HCT116 (cell line): Measurements from ENCODE around the gene RBBP6. TPM values are rescaled to one million over a fixed set of nuclear protein-coding genes. Genes with fewer than 3 reads are reported as not detected.

Experiments used
- ATAC-seq: fragments of 200-7000 bp; cut with Tn5 transposase; 2 replicates; pipeline ENCODE4 v1.9.1; 2020; ENCODE audit warnings: mild to moderate bottlenecking, moderate library complexity
- BruUV-seq: library from RNA; stranded (reverse); fragments of 400-500 nt; replicated peaks from 2 replicates; lab custom pipeline; 2021; lab: Mats Ljungman, UMichigan
- CTCF ChIA-PET: fragments of 300-600 bp; sonication (Branson Sonifier 250); formaldehyde crosslinking; loops from one replicate; lab custom pipeline; 2021; ENCODE audit warnings: antibody characterized with exemption; lab: Charles Lee
- POLR2A ChIA-PET: fragments of 300-600, 350-600 bp; sonication (Branson Sonifier 250); formaldehyde crosslinking; loops from one replicate; lab custom pipeline; 2021; ENCODE audit warnings: antibody characterized with exemption; lab: Charles Lee
- RAD21 ChIA-PET, 2 experiments: fragments of 300-600 bp; sonication (Branson Sonifier 250); formaldehyde crosslinking; loops; one replicate each; lab custom pipeline; 2023; ENCODE audit warnings: low total read pairs in 2 of 2; ENCODE audit not compliant: uncharacterized antibody in 2 of 2, unreplicated experiment in 2 of 2, low non-redundant PET in 1 of 2; lab: Charles Lee
- DNase-seq: peaks from one replicate; pipeline ENCODE4 v3.0.0-alpha.2; 2010; ENCODE audit warnings: low read depth, low spot score
- H2AFZ ChIP-seq: fragments of 200-600 bp; shearing (Covaris generic), sonication (generic); 2 replicates; pipeline ENCODE4 v1.6.1; 2017; ENCODE audit warnings: low read depth, mixed run types, mixed read lengths, antibody characterized with exemption, low read length; ENCODE audit not compliant: poor library complexity, severe bottlenecking
- H3K27ac ChIP-seq: 2 replicates; pipeline ENCODE4 v1.5.1; 2012; ENCODE audit warnings: low read depth, low read length
- H3K27me3 ChIP-seq: fragments of 200-600 bp; sonication (generic); 2 replicates; pipeline ENCODE4 v1.6.1; 2016; ENCODE audit warnings: mixed run types, low read length, mixed read lengths; ENCODE audit not compliant: insufficient read depth
- H3K36me3 ChIP-seq, 2 experiments: fragments of 200-500 bp in 1 of 2; fragments of 200-600 bp in 1 of 2; sonication (Bioruptor generic) in 1 of 2; sonication (generic) in 1 of 2; 2 replicates each; pipeline versions ENCODE4 v1.5.1 to v1.6.1; 2014 to 2016; ENCODE audit warnings: low read length in 2 of 2, inconsistent platforms in 1 of 2, mixed read lengths in 1 of 2, mixed run types in 1 of 2; ENCODE audit not compliant: insufficient read depth in 2 of 2, control insufficient read depth in 1 of 2
- H3K4me1 ChIP-seq, 2 experiments: fragments of 200-600 bp in 1 of 2; sonication (generic) in 1 of 2; 2 replicates each; pipeline versions ENCODE4 v1.5.1 to v1.6.1; 2012 to 2017; ENCODE audit warnings: low read length in 2 of 2, inconsistent platforms in 1 of 2, mild to moderate bottlenecking in 1 of 2, mixed read lengths in 1 of 2, mixed run types in 1 of 2, moderate library complexity in 1 of 2; ENCODE audit not compliant: insufficient read depth in 2 of 2, control insufficient read depth in 1 of 2
- H3K4me2 ChIP-seq: fragments of 200-600 bp; sonication (generic); 2 replicates; pipeline ENCODE4 v1.6.1; 2017; ENCODE audit warnings: mixed run types, low read length, mixed read lengths
- H3K4me3 ChIP-seq, 2 experiments: fragments of 200-600 bp in 1 of 2; sonication (generic) in 1 of 2; replicated peaks in 1 of 2; 2 replicates each; pipeline ENCODE4 v1.5.1; 2011 to 2016; ENCODE audit warnings: low read length in 2 of 2, control low read depth in 1 of 2, low read depth in 1 of 2, mild to moderate bottlenecking in 1 of 2, mixed read lengths in 1 of 2, mixed run types in 1 of 2
- H3K79me2 ChIP-seq: fragments of 200-600 bp; sonication (generic); 2 replicates; pipeline ENCODE4 v1.6.1; 2017; ENCODE audit warnings: mild to moderate bottlenecking, mixed run types, low read length, moderate library complexity, mixed read lengths; ENCODE audit not compliant: insufficient read depth
- H3K9ac ChIP-seq: fragments of 200-600 bp; sonication (generic); 2 replicates; pipeline ENCODE4 v1.6.1; 2016; ENCODE audit warnings: low read length, mixed read lengths
- H3K9me2 ChIP-seq: fragments of 200-600 bp; sonication (generic), shearing (Covaris generic); 2 replicates; pipeline ENCODE4 v1.6.1; 2017; ENCODE audit warnings: mixed run types, mild to moderate bottlenecking, moderate library complexity; ENCODE audit not compliant: insufficient read depth
- H3K9me3 ChIP-seq, 2 experiments: fragments of 200-500 bp in 1 of 2; fragments of 200-600 bp in 1 of 2; sonication (Bioruptor generic) in 1 of 2; sonication (generic) in 1 of 2; 2 replicates each; pipeline ENCODE4 v1.6.1; 2014 to 2017; ENCODE audit warnings: low read length in 2 of 2, mixed read lengths in 2 of 2, inconsistent platforms in 1 of 2, low read depth in 1 of 2, mild to moderate bottlenecking in 1 of 2, mixed run types in 1 of 2, moderate library complexity in 1 of 2; ENCODE audit not compliant: control insufficient read depth in 1 of 2, insufficient read depth in 1 of 2
- H4K20me1 ChIP-seq: fragments of 200-600 bp; sonication (generic), shearing (Covaris generic); 2 replicates; pipeline ENCODE4 v1.6.1; 2017; ENCODE audit warnings: mixed run types, mild to moderate bottlenecking, moderate library complexity; ENCODE audit not compliant: insufficient read depth
- CEBPB ChIP-seq: IDR thresholded peaks from 2 replicates; pipeline ENCODE4 v1.6.1; 2012; ENCODE audit warnings: low read depth
- POLR2AphosphoS5 ChIP-seq: IDR thresholded peaks from 2 replicates; pipeline ENCODE4 v1.6.1; 2011; ENCODE audit warnings: mild to moderate bottlenecking, low read depth, low read length, moderate library complexity
- RAD21 ChIP-seq: IDR thresholded peaks from 2 replicates; pipeline ENCODE4 v1.6.1; 2012; ENCODE audit warnings: low read depth, mild to moderate bottlenecking
- REST ChIP-seq: IDR thresholded peaks from 2 replicates; pipeline ENCODE4 v1.6.1; 2012; ENCODE audit warnings: low read depth
- SIN3A ChIP-seq: IDR thresholded peaks from 2 replicates; pipeline ENCODE4 v1.6.1; 2012; ENCODE audit warnings: low read depth
- TCF7L2 ChIP-seq: IDR thresholded peaks from 2 replicates; pipeline ENCODE4 v1.7.0; 2011; ENCODE audit warnings: borderline replicate concordance, inconsistent platforms; ENCODE audit not compliant: insufficient read depth, insufficient read length; ENCODE audit errors: extremely low read depth
- ZNF274 ChIP-seq: fragments of 200-500 bp; sonication (Bioruptor generic); IDR thresholded peaks from 2 replicates; pipeline ENCODE4 v1.6.1; 2014; ENCODE audit warnings: mild to moderate bottlenecking, low read depth, low read length, inconsistent platforms
- intact Hi-C: fragments of 100-400 bp; cut with micrococcal nuclease; formaldehyde crosslinking; loops from 2 replicates; pipeline ENCODE4 v1.10.0; 2022
- total RNA-seq: library from RNA; stranded (reverse); gene quantifications from one replicate; pipeline ENCODE4 v1.2.1, GENCODE V29; 2021; ENCODE audit not compliant: unreplicated experiment

The RBBP6 gene
- total RNA-seq, 1 experiment from 2014 or later: 52.4 TPM

- Histone ChIP-seq H3K36me3 (no peaks in the 10 kb centered on the region), H3K9me2 (no peaks in the 10 kb centered on the region), H3K27me3 (no peaks in the 10 kb centered on the region), H2AFZ (no peak overlapping the region), H4K20me1 (no peaks in the 10 kb centered on the region), H3K79me2 (no peaks in the 10 kb centered on the region), H3K4me1 (peaks cover 0 to 9% of the 10 kb centered on the region in 2 experiments; a peak in 3 of 4 replicates), H3K9me3 (no peaks in the 10 kb centered on the region), H3K4me3 (no peak overlapping the region), H3K27ac (no peak overlapping the region), H3K9ac (no peak overlapping the region), H3K4me2 (no peak overlapping the region)
- intact Hi-C loops: no loop called here
- ATAC-seq (no peak), DNase-seq (no peak)
- RAD21 ChIA-PET: no interaction called here
- POLR2A ChIA-PET: no interaction called here
- TF ChIP-seq RAD21 (no peak), SIN3A (no peak), CEBPB (no peak), ZNF274 (no peak), POLR2AphosphoS5 (no peak), TCF7L2 (no peak), REST (no peak)
- BruUV-seq: no TSS peak
- CTCF ChIA-PET: interaction anchor here (1.4 kb wide), 1 partner anchor 9 kb away, joined by 6 read pairs; no protein-coding TSS in a partner anchor
These were observed 31.3 kb upstream of the RBBP6 start for GRCh38 chr16:24507959-24508480.
